ENCODE results near the gene MEX3B. TPM values are rescaled to one million over a fixed set of nuclear protein-coding genes. Genes with fewer than 3 reads are reported as not detected.

MEX3B gene
- total RNA-seq, 1 experiment from 2014 or later, result 11.0 TPM

DNA sequence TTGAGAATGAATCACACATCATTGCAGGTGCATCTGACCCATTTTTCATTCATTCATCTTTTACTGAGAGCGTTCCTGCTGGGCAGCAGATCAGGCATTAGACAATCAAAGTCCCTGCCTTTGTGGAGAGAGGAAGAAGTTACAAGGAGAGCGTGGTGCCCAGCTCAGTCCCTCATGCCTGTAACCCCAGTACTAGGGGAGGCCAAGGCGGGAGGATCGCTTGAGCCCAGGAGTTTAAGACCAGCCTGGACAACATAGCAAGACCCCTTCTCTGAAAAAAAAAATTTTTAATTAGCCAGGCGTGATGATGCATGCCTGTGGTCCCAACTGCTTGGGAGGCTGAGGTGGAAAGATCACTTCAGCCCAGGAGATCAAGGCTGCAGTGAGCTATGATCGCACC is 35.0 kb upstream of the MEX3B start:
- no peaks in the 10 kb centered on the region for H3K79me2 ChIP-seq (ENCODE audit: insufficient read depth, low read length)
- peaks cover 7 to 9% of the 10 kb centered on the region in 2 experiments for H3K4me1 Mint-ChIP-seq
- no peaks in the 10 kb centered on the region for H3K9me3 ChIP-seq (ENCODE audit: control insufficient read depth, low read depth, low read length)

More for the DNA sequence above, 35.0 kb upstream of the MEX3B start:
- Mint-ChIP-seq H3K36me3 (ENCODE audit: insufficient read depth in 1 of 3, low read depth in 3 of 3) (no peaks in the 10 kb centered on the region; a peak in 1 of 7 replicates), H3K9me3 (no peaks in the 10 kb centered on the region), H3K27ac (no peak overlapping the region), H3K27me3 (ENCODE audit: low read depth) (peaks cover 7% of the 10 kb centered on the region), H3K4me3 (no peak overlapping the region)
- Histone ChIP-seq H3T11ph (ENCODE audit: low read length) (no peak overlapping the region), H2AFZ (ENCODE audit: low read length) (no peak overlapping the region), H2AK5ac (ENCODE audit: insufficient read length, low read length) (no peak overlapping the region), H2BK120ac (ENCODE audit: low read depth, low read length, poor library complexity, severe bottlenecking) (no peak overlapping the region), H2BK15ac (ENCODE audit: low read depth, low read length) (no peak overlapping the region), H3K27me3 (ENCODE audit: insufficient read depth, low read length) (no peaks in the 10 kb centered on the region), H3K14ac (ENCODE audit: insufficient read depth, low read length) (no peak overlapping the region), H2BK5ac (ENCODE audit: insufficient read length, low read length) (no peak overlapping the region), H3K18ac (ENCODE audit: insufficient read length, low read depth, low read length) (no peak overlapping the region), H3K23ac (ENCODE audit: insufficient read length, low read depth, low read length) (no peak overlapping the region), H4K5ac (ENCODE audit: insufficient read length, low read depth, low read length) (no peak overlapping the region), H4K8ac (replicated peaks; ENCODE audit: insufficient read length, low read depth, low read length) (no peak overlapping the region), H2BK20ac (ENCODE audit: low read depth, low read length, poor library complexity, severe bottlenecking) (no peak overlapping the region), H3K56ac (ENCODE audit: insufficient read length, low read depth, low read length) (no peak overlapping the region), H3K4ac (ENCODE audit: low read depth, low read length) (no peak overlapping the region), H2BK12ac (ENCODE audit: insufficient read length, low read depth, low read length) (no peak overlapping the region), H3K23me2 (ENCODE audit: insufficient read length, low read depth, low read length, poor library complexity, severe bottlenecking) (no peaks in the 10 kb centered on the region), H3K4me1 (ENCODE audit: insufficient read depth, low read length) (no peaks in the 10 kb centered on the region), H3K27ac (ENCODE audit: insufficient read length, low read depth, low read length) (no peak overlapping the region), H3K9ac (ENCODE audit: extremely low read depth, insufficient read length, low read length) (no peak overlapping the region), H4K20me1 (ENCODE audit: control insufficient read depth, insufficient read depth, insufficient read length) (no peaks in the 10 kb centered on the region), H3K79me1 (ENCODE audit: insufficient read depth, low read depth, low read length, poor library complexity, severe bottlenecking) (no peaks in the 10 kb centered on the region), H4K91ac (ENCODE audit: insufficient read length, low read depth, low read length) (no peak overlapping the region), H3K4me2 (ENCODE audit: insufficient read depth, insufficient read length, low read length) (no peak overlapping the region)
- DNase-seq, result no peak
- TF ChIP-seq, protein P1, sequence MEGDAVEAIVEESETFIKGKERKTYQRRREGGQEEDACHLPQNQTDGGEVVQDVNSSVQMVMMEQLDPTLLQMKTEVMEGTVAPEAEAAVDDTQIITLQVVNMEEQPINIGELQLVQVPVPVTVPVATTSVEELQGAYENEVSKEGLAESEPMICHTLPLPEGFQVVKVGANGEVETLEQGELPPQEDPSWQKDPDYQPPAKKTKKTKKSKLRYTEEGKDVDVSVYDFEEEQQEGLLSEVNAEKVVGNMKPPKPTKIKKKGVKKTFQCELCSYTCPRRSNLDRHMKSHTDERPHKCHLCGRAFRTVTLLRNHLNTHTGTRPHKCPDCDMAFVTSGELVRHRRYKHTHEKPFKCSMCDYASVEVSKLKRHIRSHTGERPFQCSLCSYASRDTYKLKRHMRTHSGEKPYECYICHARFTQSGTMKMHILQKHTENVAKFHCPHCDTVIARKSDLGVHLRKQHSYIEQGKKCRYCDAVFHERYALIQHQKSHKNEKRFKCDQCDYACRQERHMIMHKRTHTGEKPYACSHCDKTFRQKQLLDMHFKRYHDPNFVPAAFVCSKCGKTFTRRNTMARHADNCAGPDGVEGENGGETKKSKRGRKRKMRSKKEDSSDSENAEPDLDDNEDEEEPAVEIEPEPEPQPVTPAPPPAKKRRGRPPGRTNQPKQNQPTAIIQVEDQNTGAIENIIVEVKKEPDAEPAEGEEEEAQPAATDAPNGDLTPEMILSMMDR (conservative IDR thresholded peaks at IDR 0.05), result no peak
- WGBS (ENCODE audit: extremely low coverage, insufficient read length, low lambda C conversion rate), result no CpG with 5 or more reads among the region's 6 CpGs

Data from H9 (cell line).